GM21360 (cell line): ENCODE measurements around the gene CPEB1.
"Not testable (repeated sequence)": the region's sequence is repeated elsewhere in the genome, so short reads cannot be mapped to it uniquely, and the experiment has no call there.

Source experiments
- ATAC-seq: cut with Tn5 transposase; IDR thresholded peaks from one replicate; pipeline ENCODE4 v1.9.1; 2021; ENCODE audit warnings: mild to moderate bottlenecking, moderate library complexity; ENCODE audit not compliant: unreplicated experiment

The CPEB1 gene

GRCh38 chr15:82530606-82531379, 116.4 kb downstream of the CPEB1 start:
- peak; percentile 52 for ATAC-seq

GRCh38 chr15:82530006-82530405, 117.2 kb downstream of the CPEB1 start:
- no peak for ATAC-seq

- not testable (repeated sequence) for ATAC-seq
Observed at GRCh38 chr15:82513587-82513986, 133.6 kb downstream of the CPEB1 start.

- ATAC-seq, result not testable (repeated sequence)
Observed at GRCh38 chr15:82507693-82508092, 139.5 kb downstream of the CPEB1 start.

- ATAC-seq, result not testable (repeated sequence)
Observed at GRCh38 chr15:82507087-82507486, 140.1 kb downstream of the CPEB1 start.

- ATAC-seq, result not testable (repeated sequence)
Observed at GRCh38 chr15:82505842-82506241, 141.3 kb downstream of the CPEB1 start.

GRCh38 chr15:82504074-82504473, 143.1 kb downstream of the CPEB1 start:
- ATAC-seq, result not testable (repeated sequence)

GRCh38 chr15:82502700-82503339, 144.3 kb downstream of the CPEB1 start:
- ATAC-seq, result not testable (repeated sequence)

- ATAC-seq, result not testable (repeated sequence)
Observed at GRCh38 chr15:82500772-82501171, 146.4 kb downstream of the CPEB1 start.

- not testable (repeated sequence) for ATAC-seq
Observed at GRCh38 chr15:82497978-82498377, 149.2 kb downstream of the CPEB1 start.
